Stimulated activated effector memory CD8-positive, alpha-beta T cell treated with anti-CD3 and anti-CD28 coated beads, Interleukin-12 subunit alpha, Interleukin-12 subunit beta, amount 100 ng/mL, for 72 hours (primary cell): ENCODE results near the gene OMA1.

Experiments used
- ATAC-seq: fragments of 150-1000 bp; cut with Tn5 transposase; 2 replicates; pipeline ENCODE4 v1.10.0; 2021
- DNase-seq, 2 donors: peaks; one replicate each; pipeline ENCODE4 v3.0.0; 2021 to 2022; ENCODE audit warnings: low spot score in 2 of 2
- H3K27ac Mint-ChIP-seq: one replicate; pipeline ENCODE4 v1.8.0; 2022; ENCODE audit warnings: mild to moderate bottlenecking, mixed read lengths
- H3K36me3 Mint-ChIP-seq: one replicate; pipeline ENCODE4 v1.8.0; 2022; ENCODE audit warnings: mild to moderate bottlenecking, mixed read lengths
- H3K4me1 Mint-ChIP-seq: one replicate; pipeline ENCODE4 v1.8.0; 2022; ENCODE audit warnings: mixed read lengths
- H3K4me3 Mint-ChIP-seq: one replicate; pipeline ENCODE4 v1.8.0; 2022; ENCODE audit warnings: mild to moderate bottlenecking, mixed read lengths
- H3K9me3 Mint-ChIP-seq: one replicate; pipeline ENCODE4 v1.8.0; 2022; ENCODE audit warnings: mixed read lengths

The OMA1 gene

DNA sequence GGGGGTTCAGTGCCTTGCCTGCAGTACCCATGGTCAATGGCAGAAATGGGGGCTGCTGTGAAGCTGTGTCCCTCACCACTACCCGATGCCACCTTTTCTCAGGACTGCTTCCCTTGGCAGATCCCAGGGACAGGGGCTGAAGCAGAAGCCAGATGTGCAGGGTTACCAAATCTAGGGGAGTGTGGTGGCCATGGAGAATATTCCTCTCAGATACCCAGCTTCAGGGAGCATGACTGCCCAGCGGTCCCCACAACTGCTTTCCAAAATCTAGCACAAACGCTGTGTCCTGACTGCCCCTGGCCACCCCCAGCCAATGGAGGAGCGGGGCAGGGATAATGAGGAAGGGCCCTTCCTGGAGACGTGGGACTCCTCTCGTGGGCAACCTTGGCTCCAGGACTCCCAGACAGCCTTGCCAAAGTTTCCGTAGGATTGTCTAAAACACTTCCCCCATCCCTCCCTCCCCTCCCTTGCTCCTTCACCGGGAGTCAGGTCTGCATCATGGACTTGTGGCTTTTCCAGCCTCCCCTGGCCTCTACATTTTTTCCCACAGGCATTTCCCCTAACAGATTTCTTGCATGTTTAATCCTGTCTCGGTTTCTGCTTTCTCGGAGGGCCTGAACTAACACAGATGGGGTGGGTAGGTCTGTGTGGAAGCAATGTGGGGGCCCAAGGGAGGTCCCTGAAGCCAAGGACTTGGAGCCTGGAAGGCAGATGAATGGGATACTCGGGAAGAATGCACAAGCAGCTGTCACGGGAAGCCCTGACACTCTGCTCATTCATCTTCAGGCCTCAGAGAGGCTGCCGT is 80.5 kb downstream of the OMA1 start:
- Mint-ChIP-seq H3K4me3 (no peak overlapping the region), H3K9me3 (no peaks in the 10 kb centered on the region), H3K27ac (no peak overlapping the region), H3K4me1 (no peaks in the 10 kb centered on the region), H3K36me3 (no peaks in the 10 kb centered on the region)
- no peak for ATAC-seq
- DNase-seq: no peak

DNA sequence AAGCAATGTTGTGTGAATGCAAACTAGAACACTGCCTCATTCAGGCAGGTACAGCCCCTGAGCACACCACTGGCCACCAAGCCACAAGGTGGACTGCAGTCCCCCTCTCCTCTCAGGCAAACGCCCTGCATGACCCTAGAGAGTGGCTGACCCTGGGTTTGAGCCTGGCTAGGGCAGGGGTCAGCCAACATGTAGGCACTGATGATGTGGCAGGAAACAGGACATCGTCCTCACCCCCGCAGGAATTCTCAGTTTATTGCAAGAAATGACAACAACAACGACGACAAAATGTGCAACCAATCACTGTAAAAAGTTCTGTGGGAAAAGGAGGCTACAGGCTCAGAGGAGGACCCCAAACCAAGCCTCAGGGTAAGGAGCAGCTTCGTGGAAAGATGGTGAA is 81.3 kb downstream of the OMA1 start:
- Mint-ChIP-seq H3K27ac (peak overlapping the region; percentile 39), H3K9me3 (no peaks in the 10 kb centered on the region), H3K4me3 (no peak overlapping the region), H3K36me3 (no peaks in the 10 kb centered on the region), H3K4me1 (no peaks in the 10 kb centered on the region)
- ATAC-seq: peak; percentile 37
- DNase-seq: no peak

DNA sequence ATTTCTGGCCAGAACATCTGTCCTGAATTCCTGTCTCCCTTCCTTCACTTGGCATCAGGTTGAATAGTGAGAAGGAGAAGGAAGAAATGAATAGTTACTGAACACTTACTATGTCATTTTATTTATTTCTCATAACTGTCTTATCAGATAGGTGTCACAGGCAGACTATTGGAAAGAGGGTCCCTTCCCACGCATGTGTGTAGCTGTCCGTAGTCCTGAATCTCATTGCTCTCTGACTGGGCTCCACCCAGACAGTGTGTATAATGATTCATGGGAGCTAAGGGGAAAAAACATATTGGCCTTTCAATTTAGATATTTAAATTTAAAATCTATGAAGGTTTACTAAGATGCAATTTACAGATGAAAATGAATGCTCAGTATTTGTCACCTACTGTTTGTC is 86.1 kb downstream of the OMA1 start:
- no peak for DNase-seq

DNA sequence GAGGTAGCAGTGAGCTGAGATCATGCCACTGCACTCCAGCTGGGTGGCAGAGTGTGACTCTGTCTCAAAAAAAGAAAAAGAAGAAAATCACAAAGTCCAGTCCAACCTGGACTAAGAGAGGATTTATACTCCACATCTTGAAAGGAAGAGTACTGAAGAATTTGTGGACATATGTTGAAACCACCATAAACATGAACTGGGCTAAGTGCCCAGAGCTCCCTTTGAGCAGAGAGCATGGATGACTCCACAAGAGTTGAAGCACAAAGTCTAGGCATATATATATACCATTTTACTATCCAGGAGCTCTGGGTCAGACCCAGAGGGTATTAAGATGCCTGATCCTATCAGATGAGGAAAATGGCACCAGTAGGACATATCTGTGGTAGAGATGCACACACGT is 86.6 kb downstream of the OMA1 start:
- ATAC-seq (no peak), DNase-seq (no peak)
- no peaks in the 10 kb centered on the region for H3K4me1 Mint-ChIP-seq
- no peak overlapping the region for H3K4me3 Mint-ChIP-seq
- no peak overlapping the region for H3K27ac Mint-ChIP-seq
- H3K36me3 Mint-ChIP-seq: no peaks in the 10 kb centered on the region
- H3K9me3 Mint-ChIP-seq: no peaks in the 10 kb centered on the region

More for the DNA sequence above, 86.1 kb downstream of the OMA1 start:
- no peak overlapping the region for H3K27ac Mint-ChIP-seq
- no peak for ATAC-seq
- H3K4me1 Mint-ChIP-seq: no peaks in the 10 kb centered on the region
- no peak overlapping the region for H3K4me3 Mint-ChIP-seq
- H3K9me3 Mint-ChIP-seq: no peaks in the 10 kb centered on the region
- no peaks in the 10 kb centered on the region for H3K36me3 Mint-ChIP-seq

DNA sequence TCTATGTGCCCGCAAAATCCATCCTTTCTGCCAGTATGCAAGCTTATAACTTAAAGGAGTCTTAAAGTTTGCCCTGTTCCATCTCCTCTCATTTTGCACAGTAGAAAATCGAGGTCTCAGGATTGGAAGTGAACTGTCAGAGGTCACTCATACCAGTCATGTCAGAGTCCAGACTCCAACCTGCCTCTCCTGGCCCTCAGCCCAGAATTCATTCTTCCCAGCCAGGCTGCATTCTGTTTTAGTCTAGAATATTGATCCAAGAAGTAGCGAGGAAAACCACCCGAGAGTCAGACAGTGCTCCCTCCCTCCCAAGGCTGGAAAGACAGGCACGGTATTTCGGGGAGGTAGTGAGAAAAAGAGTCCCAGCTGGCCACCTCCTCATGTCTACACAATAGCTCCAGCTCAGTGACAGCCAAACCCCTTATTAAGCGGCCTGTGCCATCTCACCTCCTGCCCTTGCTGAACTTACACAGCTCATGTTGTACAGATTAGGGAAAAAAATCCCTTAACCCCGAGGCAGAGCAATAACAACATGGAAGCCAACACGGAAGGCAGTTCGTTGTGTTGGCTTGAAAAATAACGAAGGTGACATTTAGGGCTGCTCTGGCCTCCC is 89.4 kb downstream of the OMA1 start:
- Mint-ChIP-seq H3K4me1 (no peaks in the 10 kb centered on the region), H3K27ac (no peak overlapping the region), H3K9me3 (no peaks in the 10 kb centered on the region), H3K36me3 (no peaks in the 10 kb centered on the region), H3K4me3 (no peak overlapping the region)
- DNase-seq (no peak), ATAC-seq (no peak)

DNA sequence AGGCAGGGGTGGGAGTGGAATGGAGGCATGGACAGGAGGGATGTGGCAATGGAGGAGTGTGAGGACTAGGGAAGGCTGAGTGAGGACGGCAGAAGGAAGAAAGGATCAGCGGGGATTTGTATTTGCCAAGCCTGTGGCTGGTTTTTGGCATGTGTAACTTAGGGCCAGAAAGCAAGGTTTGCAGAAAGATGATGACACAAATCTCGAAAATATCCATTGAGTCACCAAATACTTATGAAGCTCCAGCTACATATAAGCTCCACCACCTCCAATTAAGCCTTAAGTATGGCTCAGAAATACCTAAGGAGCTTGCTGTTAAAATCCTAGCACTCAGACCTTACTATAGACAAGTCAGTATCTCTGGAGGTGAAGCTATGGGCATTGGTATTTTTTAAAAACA is 90.1 kb downstream of the OMA1 start:
- no peak overlapping the region for H3K4me3 Mint-ChIP-seq
- H3K36me3 Mint-ChIP-seq: no peaks in the 10 kb centered on the region
- H3K9me3 Mint-ChIP-seq: no peaks in the 10 kb centered on the region
- no peaks in the 10 kb centered on the region for H3K4me1 Mint-ChIP-seq
- H3K27ac Mint-ChIP-seq: no peak overlapping the region
- DNase-seq (no peak), ATAC-seq (no peak)

DNA sequence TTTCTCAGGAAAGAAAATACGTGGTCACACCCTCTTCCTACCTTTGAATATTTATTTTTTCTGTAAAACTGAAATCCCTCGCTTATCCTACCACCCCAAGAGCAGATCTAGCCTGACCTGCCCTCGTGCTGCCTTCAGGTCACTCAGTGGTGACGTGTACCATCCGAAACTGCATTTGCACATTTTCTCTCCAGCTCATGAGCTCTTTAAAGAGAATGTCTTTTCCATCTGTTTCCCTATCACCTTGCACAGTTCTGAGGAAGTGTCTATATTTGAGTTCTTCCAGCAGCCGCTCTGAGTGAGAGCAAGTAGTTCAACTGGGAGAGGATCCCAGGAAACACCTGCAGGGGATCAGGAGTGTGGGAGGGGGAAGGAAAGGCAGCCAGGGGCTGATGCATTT is 91.7 kb downstream of the OMA1 start:
- Mint-ChIP-seq H3K36me3 (no peaks in the 10 kb centered on the region), H3K4me3 (no peak overlapping the region)
- no peak for DNase-seq

DNA sequence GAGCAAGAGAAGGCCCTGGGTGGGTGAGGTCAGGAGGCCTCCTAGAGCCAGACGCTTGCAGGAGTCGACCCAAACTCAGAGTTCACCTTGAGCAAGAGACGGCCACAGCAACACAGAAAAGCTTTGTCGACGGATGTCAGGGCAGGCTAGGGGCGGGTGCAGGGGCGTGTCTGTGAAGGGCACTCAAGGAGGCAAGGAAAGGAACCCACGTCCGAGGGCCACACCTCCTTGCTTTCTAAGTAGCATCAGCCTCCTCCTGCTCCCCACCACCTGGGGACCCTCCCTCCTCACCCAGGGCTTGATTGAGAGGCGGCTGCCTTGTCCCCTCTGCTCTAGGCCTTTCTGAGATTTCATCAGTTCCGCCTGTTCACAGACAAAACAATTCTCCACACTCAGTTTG is 92.1 kb downstream of the OMA1 start:
- Mint-ChIP-seq H3K27ac (no peak overlapping the region), H3K36me3 (no peaks in the 10 kb centered on the region), H3K4me1 (no peaks in the 10 kb centered on the region), H3K4me3 (no peak overlapping the region), H3K9me3 (no peaks in the 10 kb centered on the region)
- ATAC-seq (no peak), DNase-seq (no peak)

More for the DNA sequence above, 91.7 kb downstream of the OMA1 start:
- Mint-ChIP-seq H3K27ac (no peak overlapping the region), H3K9me3 (no peaks in the 10 kb centered on the region), H3K4me1 (no peaks in the 10 kb centered on the region)
- ATAC-seq: no peak

DNA sequence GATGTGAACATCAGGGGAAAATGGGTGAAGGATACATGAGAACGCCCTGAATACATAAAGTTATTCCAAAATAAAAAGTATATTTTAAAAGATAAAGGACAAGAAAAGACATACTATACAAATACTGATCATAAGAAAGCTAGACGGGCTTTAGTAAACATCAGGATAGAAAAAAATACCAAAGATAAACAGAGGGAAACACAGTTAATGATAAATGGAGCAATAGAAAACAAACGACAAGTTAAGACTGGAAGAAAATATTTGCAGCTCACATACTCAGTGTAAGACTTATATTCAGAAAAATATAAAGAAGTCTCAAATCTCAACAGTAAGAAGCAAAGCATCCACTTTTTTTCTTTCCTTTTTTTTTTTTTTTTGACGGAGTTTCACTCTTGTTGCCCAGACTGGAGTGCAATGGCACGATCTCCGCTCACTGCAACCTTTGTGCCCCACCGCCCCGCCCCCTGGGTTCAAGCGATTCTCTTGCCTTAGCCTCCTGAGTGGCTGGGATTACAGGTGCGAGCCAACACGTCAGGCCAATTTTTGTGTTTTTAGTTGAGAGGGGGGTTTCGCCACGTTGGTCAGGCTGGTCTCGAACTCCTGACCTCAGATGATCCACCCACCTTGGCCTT is 94.8 kb downstream of the OMA1 start:
- no peak for ATAC-seq
- DNase-seq: no peak
- Mint-ChIP-seq H3K36me3 (no peaks in the 10 kb centered on the region), H3K4me3 (no peak overlapping the region), H3K9me3 (no peaks in the 10 kb centered on the region), H3K4me1 (no peaks in the 10 kb centered on the region), H3K27ac (no peak overlapping the region)

DNA sequence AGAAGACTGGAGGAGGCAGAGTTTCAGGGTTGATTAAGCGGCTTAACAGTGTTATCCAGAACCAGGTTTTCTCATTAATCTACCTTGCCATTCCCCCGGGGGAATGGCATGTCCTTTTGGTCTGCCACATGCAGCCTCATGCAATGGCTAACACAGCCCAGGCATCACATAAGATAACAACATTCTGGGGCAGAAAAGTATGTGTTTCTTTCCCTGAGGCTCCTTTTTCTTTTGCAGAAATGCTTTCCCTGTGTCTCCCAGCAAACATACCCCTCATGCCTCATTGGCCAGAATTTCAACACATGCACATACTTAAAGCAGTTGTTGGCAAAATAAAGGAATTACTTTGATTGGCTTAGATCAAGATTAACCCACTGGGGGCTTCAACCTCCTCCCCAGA is 98.6 kb downstream of the OMA1 start:
- no peak for DNase-seq
- ATAC-seq: no peak
- H3K9me3 Mint-ChIP-seq: no peaks in the 10 kb centered on the region
- no peak overlapping the region for H3K4me3 Mint-ChIP-seq
- H3K36me3 Mint-ChIP-seq: no peaks in the 10 kb centered on the region
- no peaks in the 10 kb centered on the region for H3K4me1 Mint-ChIP-seq
- H3K27ac Mint-ChIP-seq: no peak overlapping the region

DNA sequence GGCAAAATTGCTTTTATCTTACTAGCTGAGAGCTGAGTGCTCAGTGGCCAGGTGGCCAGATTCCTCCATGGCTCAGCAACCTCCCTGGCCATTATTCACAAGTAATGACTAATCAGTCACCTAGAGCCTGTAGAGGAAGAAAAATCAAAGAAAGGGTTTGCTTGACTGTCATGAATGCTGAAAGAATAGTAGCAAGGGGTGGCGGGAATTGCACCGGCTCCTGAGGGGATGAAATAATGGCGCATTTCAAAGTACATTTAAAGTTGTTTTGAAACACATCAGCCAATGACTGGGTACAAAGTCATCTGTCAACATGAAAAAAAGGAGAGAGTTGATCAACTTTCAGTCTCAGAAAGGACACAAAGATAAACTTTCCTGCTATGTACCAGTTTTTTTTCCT is 99.5 kb downstream of the OMA1 start:
- Mint-ChIP-seq H3K36me3 (no peaks in the 10 kb centered on the region), H3K4me3 (no peak overlapping the region), H3K9me3 (no peaks in the 10 kb centered on the region), H3K27ac (no peak overlapping the region), H3K4me1 (no peaks in the 10 kb centered on the region)
- ATAC-seq (no peak), DNase-seq (no peak)

DNA sequence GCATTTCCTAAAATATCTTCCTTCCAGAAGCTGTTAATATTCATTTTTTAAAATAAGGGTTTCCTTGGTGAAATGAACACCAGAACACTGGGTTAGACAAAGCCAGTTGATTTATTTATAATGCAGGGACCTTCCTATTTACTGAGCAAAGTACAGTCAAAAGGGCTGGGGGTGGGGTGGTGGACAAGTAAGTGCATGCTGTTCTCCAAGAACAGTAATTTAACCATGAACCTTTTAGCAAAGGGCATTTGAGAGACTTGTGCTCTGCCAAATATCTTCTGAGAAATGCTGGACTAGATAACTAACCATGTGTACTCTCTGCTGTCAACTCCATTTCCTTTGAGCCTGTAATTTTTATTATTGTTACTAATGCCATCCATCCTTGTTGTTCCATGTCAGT is 100.2 kb downstream of the OMA1 start:
- Mint-ChIP-seq H3K27ac (no peak overlapping the region), H3K4me3 (no peak overlapping the region), H3K9me3 (no peaks in the 10 kb centered on the region), H3K36me3 (no peaks in the 10 kb centered on the region), H3K4me1 (no peaks in the 10 kb centered on the region)
- ATAC-seq (no peak), DNase-seq (no peak)

DNA sequence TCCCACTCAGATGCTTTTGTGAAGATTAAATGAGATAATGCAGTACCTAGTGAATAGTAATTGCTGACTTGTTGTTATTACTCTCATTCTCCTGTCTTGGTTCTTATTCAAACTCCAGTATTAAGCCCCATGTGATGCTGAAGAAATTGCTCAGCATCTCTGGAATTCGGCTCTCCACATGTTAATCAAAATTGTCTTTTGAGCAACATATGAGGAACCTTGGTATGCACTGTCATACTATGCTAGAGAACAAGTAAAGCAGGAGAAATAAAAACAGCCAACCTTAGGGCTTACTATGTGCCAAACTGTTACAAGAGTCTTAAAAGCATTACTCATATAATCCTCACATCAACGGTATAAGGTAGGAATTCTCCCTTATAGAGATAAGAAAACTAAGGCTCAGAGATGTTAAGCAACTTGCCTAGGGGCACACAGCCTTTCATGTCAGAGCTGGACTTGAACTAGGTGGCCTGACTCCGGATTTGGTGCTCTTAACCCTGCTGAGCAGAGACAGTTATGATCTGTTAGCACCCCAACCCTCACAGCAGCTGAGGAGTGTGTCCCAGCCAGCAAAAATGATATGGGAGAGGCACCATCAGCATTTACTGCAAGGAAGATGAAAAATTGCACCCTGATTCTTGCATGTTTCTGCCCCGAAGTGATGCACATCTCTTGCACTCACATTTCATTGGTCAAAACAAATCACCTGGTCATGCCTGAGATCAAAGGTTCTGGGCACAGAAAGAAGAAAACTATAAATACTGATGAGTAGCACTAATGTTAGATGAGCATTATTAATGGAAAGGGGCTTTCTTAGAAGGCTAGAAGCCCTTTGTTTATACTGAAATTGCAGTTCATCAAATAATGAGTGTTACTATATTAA is 102.3 kb downstream of the OMA1 start:
- Mint-ChIP-seq H3K27ac (no peak overlapping the region), H3K36me3 (no peaks in the 10 kb centered on the region), H3K9me3 (no peaks in the 10 kb centered on the region), H3K4me1 (no peaks in the 10 kb centered on the region), H3K4me3 (no peak overlapping the region)
- ATAC-seq (no peak), DNase-seq (no peak)

DNA sequence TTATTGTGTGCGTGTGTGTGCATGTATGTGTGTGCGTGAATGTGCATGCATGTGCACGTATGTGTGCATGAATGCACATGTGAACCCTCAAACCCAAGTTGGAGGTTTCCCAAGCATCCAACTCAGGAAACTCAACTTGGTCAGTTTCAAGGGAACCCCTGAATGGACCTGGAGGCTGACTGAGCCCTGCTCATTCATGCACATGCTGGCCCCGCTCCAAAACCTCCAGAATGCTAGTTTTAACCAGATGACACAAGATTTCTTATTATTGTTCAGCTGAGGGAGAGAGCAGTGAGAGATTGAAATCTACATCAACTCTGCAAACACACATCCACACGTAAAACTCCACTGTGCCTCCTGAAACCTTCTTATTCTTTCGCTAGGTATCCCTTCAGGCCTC is 104.4 kb downstream of the OMA1 start:
- DNase-seq (no peak), ATAC-seq (no peak)
- Mint-ChIP-seq H3K27ac (no peak overlapping the region), H3K4me3 (no peak overlapping the region), H3K36me3 (no peaks in the 10 kb centered on the region), H3K4me1 (no peaks in the 10 kb centered on the region), H3K9me3 (no peaks in the 10 kb centered on the region)

DNA sequence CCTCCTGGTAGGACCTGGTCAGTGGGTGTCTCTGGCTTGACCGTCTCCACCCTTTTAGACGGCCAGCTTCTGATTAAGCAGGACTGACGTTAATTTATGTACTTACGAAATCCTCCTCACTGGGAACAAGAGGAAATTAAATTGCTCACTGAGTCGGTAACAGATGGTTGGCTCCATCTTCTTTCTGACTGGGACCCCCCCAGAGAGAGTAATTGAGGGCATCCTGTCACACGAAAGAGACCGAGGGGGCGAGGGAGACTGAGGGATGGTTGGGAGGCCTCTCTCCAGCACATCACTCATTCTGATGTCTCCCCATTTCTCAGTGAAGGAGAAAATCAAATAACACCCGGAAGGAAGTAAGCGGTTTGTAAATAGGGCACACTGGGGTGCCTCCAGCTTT is 104.8 kb downstream of the OMA1 start:
- Mint-ChIP-seq H3K4me1 (no peaks in the 10 kb centered on the region), H3K36me3 (no peaks in the 10 kb centered on the region), H3K4me3 (no peak overlapping the region), H3K9me3 (no peaks in the 10 kb centered on the region), H3K27ac (no peak overlapping the region)
- no peak for ATAC-seq
- DNase-seq: no peak
